A673 (cell line): ENCODE measurements around the gene EPHA8. TPM values are rescaled to one million over a fixed set of nuclear protein-coding genes. Genes with fewer than 3 reads are reported as not detected.

Experiments used
- BruUV-seq: library from RNA; stranded (reverse); fragments of 400-500 nt; replicated peaks from 2 replicates; lab custom pipeline; 2021; lab: Mats Ljungman, UMichigan
- CTCF ChIA-PET: fragments of 300-600 bp; sonication (Branson Sonifier 250); formaldehyde crosslinking; loops from one replicate; lab custom pipeline; 2022; ENCODE audit warnings: antibody characterized with exemption; lab: Charles Lee
- POLR2A ChIA-PET: fragments of 300-600 bp; sonication (Branson Sonifier 250); formaldehyde crosslinking; loops from one replicate; lab custom pipeline; 2022; ENCODE audit warnings: antibody characterized with exemption; ENCODE audit not compliant: low non-redundant PET; lab: Charles Lee
- DNase-seq: peaks from one replicate; pipeline ENCODE4 v3.0.0-alpha.2; 2015; ENCODE audit warnings: low spot score
- H3K27ac ChIP-seq: fragments of 200-600 bp; sonication (generic); 2 replicates; pipeline ENCODE4 v1.5.1; 2016; ENCODE audit warnings: mixed run types, low read depth, mild to moderate bottlenecking, mixed read lengths, antibody characterized with exemption, low read length; ENCODE audit not compliant: poor library complexity, severe bottlenecking
- H3K27me3 ChIP-seq: fragments of 200-600 bp; sonication (generic); replicated peaks from 2 replicates; pipeline ENCODE4 v1.6.1; 2017; ENCODE audit warnings: mixed run types, low read depth, mild to moderate bottlenecking, mixed read lengths, antibody characterized with exemption, low read length; ENCODE audit not compliant: insufficient read depth, poor library complexity
- H3K36me3 ChIP-seq: fragments of 200-600 bp; sonication (generic); 2 replicates; pipeline ENCODE4 v1.6.1; 2016; ENCODE audit warnings: mixed run types, mild to moderate bottlenecking, mixed read lengths, antibody characterized with exemption, low read length; ENCODE audit not compliant: insufficient read depth, poor library complexity, severe bottlenecking
- H3K4me1 ChIP-seq: fragments of 200-600 bp; sonication (generic); 2 replicates; pipeline ENCODE4 v1.6.1; 2017; ENCODE audit warnings: mixed run types, mild to moderate bottlenecking, mixed read lengths, antibody characterized with exemption, low read length; ENCODE audit not compliant: insufficient read depth, poor library complexity, severe bottlenecking
- H3K4me3 ChIP-seq: fragments of 200-600 bp; sonication (generic); 2 replicates; pipeline ENCODE4 v1.5.1; 2016; ENCODE audit warnings: low read depth, mixed run types, mild to moderate bottlenecking, mixed read lengths, low read length; ENCODE audit not compliant: poor library complexity, severe bottlenecking
- H3K9me3 ChIP-seq: fragments of 200-600 bp; sonication (generic); 2 replicates; pipeline ENCODE4 v1.6.1; 2016; ENCODE audit warnings: mixed run types, low read depth, mild to moderate bottlenecking, mixed read lengths, antibody characterized with exemption, low read length; ENCODE audit not compliant: poor library complexity, severe bottlenecking
- CTCF ChIP-seq: fragments of 300-800, 200-600 bp; sonication (generic); conservative IDR thresholded peaks from 2 replicates; pipeline ENCODE4 v1.5.1; 2017; ENCODE audit warnings: low read depth, mild to moderate bottlenecking, antibody characterized with exemption, low read length, moderate library complexity, mixed read lengths
- EZH2 ChIP-seq: fragments of 200-600 bp; sonication (generic); IDR thresholded peaks from 2 replicates; pipeline ENCODE4 v1.6.1; 2017; ENCODE audit warnings: borderline replicate concordance, low read depth, mild to moderate bottlenecking, mixed read lengths, antibody characterized with exemption, low read length; ENCODE audit not compliant: poor library complexity, severe bottlenecking
- intact Hi-C: fragments of 100-400 bp; cut with micrococcal nuclease; formaldehyde crosslinking; loops from one replicate; pipeline ENCODE4 v1.10.0; 2022; ENCODE audit not compliant: unreplicated experiment
- total RNA-seq: library from RNA; stranded (reverse); gene quantifications from 2 replicates; pipeline ENCODE4 v1.2.3, GENCODE V29; 2021

EPHA8 gene
- total RNA-seq, 1 experiment from 2014 or later, result not detected

- POLR2A ChIA-PET, result no interaction called here
- BruUV-seq, result no TSS peak
Observed at GRCh38 chr1:22629886-22630285, 66.6 kb downstream of the EPHA8 start.

GRCh38 chr1:22633697-22634463 is 70.6 kb downstream of the EPHA8 start:
- no TSS peak for BruUV-seq
- peaks cover 72% of the 10 kb centered on the region for H3K27me3 ChIP-seq
- CTCF ChIA-PET, result no interaction called here

More at GRCh38 chr1:22629886-22630285, 66.6 kb downstream of the EPHA8 start:
- Histone ChIP-seq H3K9me3 (no peaks in the 10 kb centered on the region), H3K27ac (no peak overlapping the region), H3K36me3 (no peaks in the 10 kb centered on the region), H3K4me1 (no peaks in the 10 kb centered on the region), H3K4me3 (no peak overlapping the region), H3K27me3 (peaks cover 87% of the 10 kb centered on the region)
- CTCF ChIA-PET, result no interaction called here
- TF ChIP-seq EZH2, result no peak
- no peak for TF ChIP-seq CTCF
- intact Hi-C loops, result no loop called here
- no peak for DNase-seq

GRCh38 chr1:22635436-22635835 is 72.1 kb downstream of the EPHA8 start:
- TF ChIP-seq EZH2 (no peak), CTCF (no peak)
- no peaks in the 10 kb centered on the region for H3K4me1 ChIP-seq
- POLR2A ChIA-PET, result no interaction called here
- H3K36me3 ChIP-seq, result no peaks in the 10 kb centered on the region
- CTCF ChIA-PET, result interaction anchor here (0.7 kb wide), 1 partner anchor 74 kb away, joined by 8 read pairs; no protein-coding TSS in a partner anchor
- H3K27me3 ChIP-seq, result peaks cover 56% of the 10 kb centered on the region
- no peaks in the 10 kb centered on the region for H3K9me3 ChIP-seq
- DNase-seq, result no peak
- intact Hi-C loops, result no loop called here
- H3K4me3 ChIP-seq, result no peak overlapping the region
- no peak overlapping the region for H3K27ac ChIP-seq
- BruUV-seq, result no TSS peak

More at GRCh38 chr1:22633697-22634463, 70.6 kb downstream of the EPHA8 start:
- POLR2A ChIA-PET, result no interaction called here
- no peak for DNase-seq
- Histone ChIP-seq H3K4me3 (no peak overlapping the region), H3K4me1 (no peaks in the 10 kb centered on the region), H3K36me3 (no peaks in the 10 kb centered on the region), H3K9me3 (no peaks in the 10 kb centered on the region), H3K27ac (no peak overlapping the region)
- intact Hi-C loops, result no loop called here
- TF ChIP-seq CTCF (no peak), EZH2 (no peak)
